Esophagus muscularis mucosa (tissue), 4 donors: Measurements from ENCODE around the gene RIN3. TPM values are rescaled to one million over a fixed set of nuclear protein-coding genes. Genes with fewer than 3 reads are reported as not detected.
"Not testable (repeated sequence)": the region's sequence is repeated elsewhere in the genome, so short reads cannot be mapped to it uniquely, and the experiment has no call there.

ENCODE experiments used
- DNase-seq: peaks from one replicate; pipeline ENCODE4 v3.0.0-alpha.2; 2017; ENCODE audit errors: extremely low spot score
- H3K27ac ChIP-seq, 4 donors: fragments of 200-600 bp; sonication (generic); replicated peaks in 1 of 4; 1 replicate in 3 of 4; 2 replicates in 1 of 4; pipeline ENCODE4 v1.5.1; 2016 to 2019; ENCODE audit warnings: mild to moderate bottlenecking in 1 of 4
- H3K27me3 ChIP-seq, 4 donors: fragments of 200-600 bp; sonication (generic); one replicate each; pipeline versions ENCODE4 v1.5.1 to v1.6.0; 2016 to 2019
- H3K36me3 ChIP-seq, 4 donors: fragments of 200-600 bp; sonication (generic); one replicate each; pipeline ENCODE4 v1.5.1; 2016 to 2019
- H3K4me1 ChIP-seq, 4 donors: fragments of 200-600 bp; sonication (generic); one replicate each; pipeline ENCODE4 v1.5.1; 2016 to 2019
- H3K4me3 ChIP-seq, 4 donors: fragments of 200-600 bp; sonication (generic); 1 replicate in 2 of 4; 2 replicates in 2 of 4; pipeline ENCODE4 v1.5.1; 2016 to 2019; ENCODE audit warnings: mild to moderate bottlenecking in 4 of 4, moderate library complexity in 1 of 4
- H3K9me3 ChIP-seq, 4 donors: fragments of 200-600 bp; sonication (generic); 1 replicate in 3 of 4; 2 replicates in 1 of 4; pipeline ENCODE4 v1.5.1; 2016 to 2019
- CTCF ChIP-seq, 3 experiments: fragments of 200-600 bp in 2 of 3; fragments of 450-650 bp in 1 of 3; sonication (generic) in 2 of 3; IDR thresholded peaks; one replicate each; pipeline ENCODE4 v1.5.1; 2017 to 2019; ENCODE audit warnings: antibody characterized with exemption in 3 of 3, mild to moderate bottlenecking in 2 of 3, moderate library complexity in 1 of 3
- EP300 ChIP-seq: sonication (generic); formaldehyde crosslinking; IDR thresholded peaks from one replicate; pipeline ENCODE4 v1.6.1; 2017; ENCODE audit warnings: antibody characterized with exemption
- POLR2A ChIP-seq: fragments of 450-650 bp; IDR thresholded peaks from one replicate; pipeline ENCODE4 v1.6.1; 2017; ENCODE audit warnings: antibody characterized with exemption, moderate library complexity, mild to moderate bottlenecking, low read depth
- POLR2AphosphoS5 ChIP-seq, 2 donors: sonication (generic); formaldehyde crosslinking; IDR thresholded peaks; one replicate each; pipeline ENCODE4 v1.6.1; 2017; ENCODE audit warnings: antibody characterized with exemption in 2 of 2
- WGBS: methylation state at CpG from one replicate; pipeline ENCODE4 v1.1.5; 2018; 5-methylcytosine and 5-hydroxymethylcytosine counted together
- intact Hi-C: fragments of 100-400 bp; cut with DNase I; formaldehyde crosslinking; loops from one replicate; pipeline ENCODE4 v1.15.1; 2023
- total RNA-seq, 4 donors: library from RNA; depleted of rRNA; stranded (reverse); fragments of >200 nt; gene quantifications; one replicate each; pipeline versions ENCODE4 v1.1.0 to v1.2.1, GENCODE V29; 2016

RIN3 gene
- total RNA-seq, 4 donors from 2014 or later = 10.6 to 20.0 (median 13.1) TPM

GRCh38 chr14:92712654-92713051, 199.1 kb downstream of the RIN3 start:
- no peaks in the 10 kb centered on the region for H3K27me3 ChIP-seq
- no peak for DNase-seq
- WGBS = 96% methylated on average over 7 of the region's 8 CpGs
- H3K9me3 ChIP-seq = no peaks in the 10 kb centered on the region
- intact Hi-C loops = no loop called here
- H3K4me3 ChIP-seq = no peak overlapping the region
- no peaks in the 10 kb centered on the region for H3K4me1 ChIP-seq
- peaks cover 16 to 83% (median 56%) of the 10 kb centered on the region in 4 donors for H3K36me3 ChIP-seq
- TF ChIP-seq CTCF (IDR thresholded peaks at IDR 0.05) (no peak), POLR2A (no peak), EP300 (no peak), POLR2AphosphoS5 (IDR thresholded peaks at IDR 0.05) (no peak)
- no peak overlapping the region for H3K27ac ChIP-seq

GRCh38 chr14:92714739-92715307, 201.2 kb downstream of the RIN3 start:
- intact Hi-C loops = loop anchor here (2.0 kb wide), 1 partner anchor 68 kb away; no protein-coding TSS in a partner anchor
- H3K27me3 ChIP-seq, DNase-seq, H3K9me3 ChIP-seq, H3K4me1 ChIP-seq, H3K27ac ChIP-seq, H3K4me3 ChIP-seq: not testable (repeated sequence)
- 80% methylated on average over 7 of the region's 7 CpGs for WGBS
- peaks cover 16 to 66% (median 43%) of the 10 kb centered on the region in 4 donors for H3K36me3 ChIP-seq
- peak; percentile 57 to 71 (median 68) for TF ChIP-seq CTCF (IDR thresholded peaks at IDR 0.05)

GRCh38 chr14:92716131-92716530, 202.6 kb downstream of the RIN3 start:
- intact Hi-C loops = no loop called here
- H3K9me3 ChIP-seq = no peaks in the 10 kb centered on the region
- peaks cover 9 to 17% (median 15%) of the 10 kb centered on the region in 4 donors for H3K4me1 ChIP-seq
- TF ChIP-seq POLR2A (no peak), EP300 (no peak), CTCF (IDR thresholded peaks at IDR 0.05) (no peak), POLR2AphosphoS5 (IDR thresholded peaks at IDR 0.05) (no peak)
- DNase-seq = no peak
- H3K36me3 ChIP-seq = peaks cover 5 to 53% (median 30%) of the 10 kb centered on the region in 4 donors
- 95% methylated on average over 10 of the region's 10 CpGs for WGBS
- no peaks in the 10 kb centered on the region for H3K27me3 ChIP-seq
- H3K4me3 ChIP-seq = no peak overlapping the region
- H3K27ac ChIP-seq = no peak overlapping the region

- peaks cover 9 to 17% (median 15%) of the 10 kb centered on the region in 4 donors for H3K4me1 ChIP-seq
- intact Hi-C loops = no loop called here
- H3K9me3 ChIP-seq = no peaks in the 10 kb centered on the region
- no peak overlapping the region for H3K4me3 ChIP-seq
- H3K27me3 ChIP-seq = no peaks in the 10 kb centered on the region
- no peak for DNase-seq
- peaks cover 1 to 39% (median 17%) of the 10 kb centered on the region in 4 donors for H3K36me3 ChIP-seq
- no peak overlapping the region for H3K27ac ChIP-seq
- 75% methylated on average over 11 of the region's 11 CpGs for WGBS
- TF ChIP-seq CTCF (IDR thresholded peaks at IDR 0.05) (no peak), POLR2A (no peak), EP300 (no peak), POLR2AphosphoS5 (IDR thresholded peaks at IDR 0.05) (no peak)
Measured at GRCh38 chr14:92717571-92718042, 204.0 kb downstream of the RIN3 start.

GRCh38 chr14:92718664-92719063, 205.1 kb downstream of the RIN3 start:
- peaks cover 9 to 17% (median 15%) of the 10 kb centered on the region in 4 donors for H3K4me1 ChIP-seq
- WGBS = 88% methylated on average over 8 of the region's 8 CpGs
- H3K27ac ChIP-seq = no peak overlapping the region
- peaks cover 0 to 29% (median 12%) of the 10 kb centered on the region in 4 donors for H3K36me3 ChIP-seq
- TF ChIP-seq EP300 = no peak
- TF ChIP-seq CTCF (IDR thresholded peaks at IDR 0.05) = no peak
- TF ChIP-seq POLR2A = no peak
- no peak for TF ChIP-seq POLR2AphosphoS5 (IDR thresholded peaks at IDR 0.05)
- intact Hi-C loops = no loop called here
- H3K9me3 ChIP-seq = no peaks in the 10 kb centered on the region
- H3K27me3 ChIP-seq = no peaks in the 10 kb centered on the region
- no peak for DNase-seq
- H3K4me3 ChIP-seq = no peak overlapping the region
